HG02642 (cell line): ENCODE measurements around the gene CRABP2.

Source experiments
- ATAC-seq: cut with Tn5 transposase; IDR thresholded peaks from one replicate; pipeline ENCODE4 v1.9.1; 2021; ENCODE audit warnings: mild to moderate bottlenecking; ENCODE audit not compliant: unreplicated experiment, poor library complexity

Gene CRABP2

DNA sequence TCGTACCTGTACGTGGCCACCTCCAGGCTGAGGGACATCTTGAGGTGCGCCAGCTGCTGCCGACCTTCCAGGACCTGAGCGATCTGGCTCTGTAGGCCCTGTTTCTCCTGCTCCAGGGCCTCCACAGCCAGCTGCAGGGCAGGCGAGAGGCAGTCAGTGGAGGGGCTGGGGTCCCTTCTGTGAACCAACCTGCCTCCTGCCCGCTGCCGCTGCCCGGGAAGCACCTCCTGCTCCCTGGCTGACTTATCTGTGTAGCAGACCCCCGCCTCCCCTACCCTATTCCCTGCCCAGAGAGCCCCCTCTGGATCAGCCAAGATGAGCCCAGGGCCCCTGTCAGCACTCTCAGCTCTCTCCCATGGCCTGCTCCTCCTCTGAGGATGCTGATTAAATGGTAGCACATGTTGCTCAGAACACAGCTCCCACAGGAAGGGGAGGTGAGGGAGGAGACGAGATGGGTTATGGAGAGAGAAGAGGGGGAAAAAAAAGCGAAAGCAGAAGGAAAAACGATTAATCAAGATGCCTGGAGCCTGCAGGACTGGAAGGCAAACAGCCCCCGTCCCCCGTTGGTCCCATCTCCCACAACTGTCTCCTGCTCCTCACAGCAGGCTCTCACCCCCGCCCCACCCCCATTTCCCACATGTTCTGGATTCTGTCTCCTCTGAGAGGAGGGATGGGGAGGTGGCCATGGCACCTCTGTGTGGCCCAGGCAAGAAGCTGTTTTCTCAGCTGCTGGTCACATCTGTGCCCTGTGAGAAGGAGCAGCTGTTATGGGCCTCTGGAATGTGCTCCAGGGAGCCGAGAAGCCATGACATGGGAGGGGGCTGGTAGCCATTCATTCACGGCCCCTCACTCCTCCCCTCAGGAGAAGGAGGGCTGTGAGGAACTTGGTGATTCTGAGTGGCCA, 29.9 kb downstream of the CRABP2 start:
- no peak for ATAC-seq

DNA sequence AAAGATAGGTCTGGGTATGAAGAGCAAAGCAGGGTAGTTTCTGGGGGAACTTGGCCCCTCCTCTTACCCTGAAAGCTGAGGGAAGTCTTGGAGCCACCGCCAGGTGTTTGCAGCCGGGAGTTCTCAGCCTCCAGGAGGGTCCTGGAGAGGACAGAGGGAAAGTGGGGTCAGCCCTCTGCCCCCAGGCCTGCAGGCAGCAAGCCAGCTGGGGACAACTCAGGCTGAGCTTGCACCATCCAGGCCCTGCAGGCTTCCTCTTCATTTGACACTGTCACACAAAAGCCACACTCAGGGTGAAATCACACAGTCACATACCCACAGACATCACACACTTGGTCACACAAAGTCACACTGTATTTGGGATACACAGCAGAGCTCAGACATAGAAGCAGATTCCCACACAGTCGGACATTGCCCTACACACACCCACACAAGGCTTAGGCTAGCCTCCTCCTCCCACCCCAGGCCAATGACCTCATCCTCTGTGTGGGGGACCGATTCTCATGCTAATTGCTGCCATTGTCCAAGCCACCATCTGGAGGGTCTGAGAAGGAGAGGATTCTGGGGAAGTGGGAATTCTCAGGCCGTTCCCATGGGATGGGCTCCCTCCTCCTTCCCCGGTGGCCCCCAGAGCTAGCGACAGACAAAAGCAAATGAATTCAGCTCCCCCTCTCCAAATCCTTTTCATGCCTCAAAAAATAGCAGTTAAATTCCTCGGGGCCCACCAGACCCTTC, 31.8 kb downstream of the CRABP2 start:
- no peak for ATAC-seq

DNA sequence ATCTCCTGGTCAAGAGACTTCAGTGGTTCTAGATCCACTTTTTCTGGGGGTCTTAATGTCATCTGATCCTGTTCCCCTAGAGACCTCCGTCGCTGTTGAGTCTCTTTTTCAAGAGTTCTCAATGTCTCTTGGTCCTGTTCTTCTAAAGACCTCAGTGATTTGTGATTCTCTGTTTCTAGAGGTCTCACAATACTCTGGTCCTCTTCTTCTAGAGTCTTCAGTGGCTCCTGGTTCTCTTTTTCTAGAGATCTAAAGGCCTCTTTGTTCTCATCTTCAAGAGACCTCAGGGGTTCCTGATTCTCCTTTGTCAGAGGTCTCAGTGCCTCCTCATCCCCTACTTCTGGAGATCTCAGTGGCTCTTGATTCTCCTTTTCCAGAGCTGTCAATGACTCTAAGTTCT, 33.6 kb downstream of the CRABP2 start:
- no peak for ATAC-seq

DNA sequence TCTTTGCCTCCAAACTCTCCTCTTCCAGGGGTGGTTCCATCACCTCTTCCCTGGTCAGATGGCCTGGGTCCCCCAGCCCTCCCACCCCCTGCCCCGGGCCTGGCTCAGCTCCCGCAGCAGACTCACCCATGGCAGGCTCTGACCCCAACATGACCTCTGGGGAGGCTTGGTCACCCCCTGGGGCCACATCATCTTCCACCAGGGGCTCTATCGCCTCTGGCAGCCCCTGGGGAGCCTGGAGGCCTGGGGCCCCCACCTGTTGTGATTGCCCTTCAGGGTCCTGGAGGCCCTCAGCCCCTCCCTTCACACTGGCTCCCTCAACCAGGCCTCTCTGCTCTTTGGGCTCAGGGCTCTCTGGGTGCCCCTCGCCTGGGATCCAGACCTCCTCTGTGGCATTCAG, 34.6 kb downstream of the CRABP2 start:
- no peak for ATAC-seq

DNA sequence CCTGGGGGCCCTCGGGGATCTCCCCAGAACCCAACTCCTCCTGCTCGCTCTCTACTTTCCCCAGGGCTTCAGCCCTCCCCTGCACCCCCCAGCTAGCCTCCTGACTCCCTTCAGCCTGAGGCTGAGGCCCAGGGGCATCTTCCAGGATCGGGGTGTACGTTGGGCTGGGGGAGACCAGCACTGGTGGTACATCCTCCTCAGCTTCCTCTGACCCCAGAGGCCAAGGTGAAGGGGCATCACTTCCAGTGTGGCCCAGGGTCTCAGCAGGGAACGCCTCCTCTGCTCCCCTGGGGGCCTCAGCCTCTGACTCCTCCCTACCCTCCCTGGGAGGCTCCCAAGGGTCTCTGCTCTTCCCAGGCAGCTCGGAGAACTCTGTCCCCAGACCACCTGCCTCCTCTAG, 35.0 kb downstream of the CRABP2 start:
- ATAC-seq = no peak

DNA sequence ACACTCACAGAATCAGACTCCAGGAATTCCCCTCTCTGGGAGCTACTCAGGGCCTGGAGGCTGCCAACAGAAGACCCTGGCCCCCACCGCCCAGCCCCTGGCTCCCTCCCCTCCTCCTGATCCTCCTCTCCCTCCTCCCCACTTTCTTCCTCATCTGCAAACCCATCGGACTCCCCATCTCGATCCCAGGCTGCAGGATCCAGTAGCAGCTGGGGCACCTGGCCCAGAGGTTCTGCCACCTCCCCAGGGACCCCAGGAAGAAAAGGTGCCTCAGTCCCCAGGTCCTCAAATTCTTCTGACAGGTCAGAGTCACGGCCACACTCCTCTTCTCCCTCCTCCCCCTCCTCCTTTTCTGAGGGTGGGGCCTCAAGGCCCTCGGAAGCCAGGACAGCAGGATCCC, 35.6 kb downstream of the CRABP2 start:
- no peak for ATAC-seq

DNA sequence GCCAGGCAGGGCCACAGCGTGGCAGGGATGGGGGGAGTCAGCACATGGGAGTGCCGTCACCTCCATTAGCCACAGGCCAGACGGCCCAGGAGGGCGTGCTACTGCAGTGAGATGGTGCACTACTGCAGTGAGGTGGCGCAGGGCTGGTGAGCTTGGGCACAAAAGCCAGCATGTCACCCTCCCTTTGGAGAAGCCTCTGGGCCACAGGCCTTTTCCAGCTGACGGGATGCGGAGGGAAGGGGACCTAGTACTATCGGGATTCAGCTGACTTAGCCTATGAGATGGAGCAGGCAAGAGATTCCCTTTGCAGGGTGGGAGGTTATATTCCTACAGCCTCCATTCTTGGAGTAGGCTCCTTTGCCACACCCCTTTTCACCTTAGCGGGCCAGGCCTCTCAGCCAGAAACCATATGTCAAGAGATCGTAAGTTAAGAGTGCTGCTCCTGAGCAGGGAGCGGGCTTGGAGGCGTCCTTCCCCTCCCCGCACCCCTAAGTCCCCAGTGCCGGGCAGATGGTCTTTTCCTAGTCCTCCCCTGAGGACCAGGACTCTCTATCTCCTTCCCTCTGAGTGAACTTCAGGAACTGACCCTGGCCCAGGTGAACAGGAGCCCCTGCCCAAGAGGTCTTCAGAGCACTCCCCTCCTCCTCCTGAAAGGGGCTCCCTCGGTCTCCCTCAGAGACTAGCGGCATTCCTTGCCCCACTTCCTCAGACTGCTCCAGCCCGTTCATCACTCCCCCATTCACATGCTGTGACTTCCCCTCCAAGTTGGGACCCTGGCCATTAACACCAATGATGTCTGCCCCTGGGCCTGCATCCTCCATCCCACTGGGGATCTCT, 36.4 kb downstream of the CRABP2 start:
- ATAC-seq = no peak

DNA sequence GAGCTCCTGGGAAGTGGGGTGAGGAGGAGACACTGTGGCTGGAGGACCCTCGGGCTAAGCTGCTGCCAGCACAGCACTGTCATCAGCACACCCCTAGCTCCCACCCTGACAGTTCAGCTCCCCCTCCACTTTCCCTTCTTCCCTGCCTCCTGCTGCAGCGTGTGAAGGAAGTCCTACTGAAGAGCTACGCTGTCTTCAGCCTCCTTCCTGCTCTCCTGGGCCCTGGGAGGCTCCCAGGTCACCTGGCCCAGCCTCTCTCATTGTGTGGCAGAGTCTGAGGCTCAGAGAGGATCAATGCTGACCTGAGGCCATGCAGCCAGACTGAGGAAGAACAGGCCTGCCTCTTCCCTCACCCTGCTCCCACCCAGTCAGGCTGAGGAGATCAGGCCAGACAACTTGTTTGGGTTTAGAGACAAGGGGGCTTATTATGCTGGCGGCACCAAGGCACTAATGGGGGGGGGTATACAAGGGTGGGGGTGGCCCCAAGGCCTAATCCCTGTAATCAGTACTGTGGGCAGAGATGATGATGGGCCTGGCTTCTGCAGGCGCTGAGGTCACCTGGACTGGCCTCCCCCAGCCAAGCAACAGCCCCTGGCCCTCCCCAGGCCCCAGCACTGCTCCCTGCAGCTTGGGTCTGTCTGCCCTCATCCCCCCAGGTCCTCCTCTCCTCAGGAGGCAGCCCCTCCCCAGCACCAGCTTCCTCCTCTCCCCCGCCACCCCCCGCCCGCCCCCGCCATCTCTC, 37.2 kb downstream of the CRABP2 start:
- ATAC-seq = no peak

DNA sequence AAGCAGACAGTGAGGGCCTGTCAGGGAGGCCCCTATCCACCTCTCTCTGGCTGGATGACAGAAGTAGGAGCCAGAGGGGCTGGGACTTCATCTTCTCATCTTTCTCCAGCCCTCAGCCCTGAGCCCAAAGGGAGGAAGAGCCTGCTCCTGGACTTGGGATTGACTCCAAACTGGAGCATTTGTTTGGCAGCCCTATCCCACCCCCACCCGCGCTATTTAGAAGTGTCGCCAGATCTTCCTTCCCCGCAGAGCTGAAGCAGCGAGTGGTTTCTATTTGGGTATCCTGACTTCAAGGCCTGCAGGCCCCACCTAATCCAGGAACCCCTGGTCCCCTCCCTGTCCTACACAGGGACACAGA, 37.8 kb downstream of the CRABP2 start:
- no peak for ATAC-seq

DNA sequence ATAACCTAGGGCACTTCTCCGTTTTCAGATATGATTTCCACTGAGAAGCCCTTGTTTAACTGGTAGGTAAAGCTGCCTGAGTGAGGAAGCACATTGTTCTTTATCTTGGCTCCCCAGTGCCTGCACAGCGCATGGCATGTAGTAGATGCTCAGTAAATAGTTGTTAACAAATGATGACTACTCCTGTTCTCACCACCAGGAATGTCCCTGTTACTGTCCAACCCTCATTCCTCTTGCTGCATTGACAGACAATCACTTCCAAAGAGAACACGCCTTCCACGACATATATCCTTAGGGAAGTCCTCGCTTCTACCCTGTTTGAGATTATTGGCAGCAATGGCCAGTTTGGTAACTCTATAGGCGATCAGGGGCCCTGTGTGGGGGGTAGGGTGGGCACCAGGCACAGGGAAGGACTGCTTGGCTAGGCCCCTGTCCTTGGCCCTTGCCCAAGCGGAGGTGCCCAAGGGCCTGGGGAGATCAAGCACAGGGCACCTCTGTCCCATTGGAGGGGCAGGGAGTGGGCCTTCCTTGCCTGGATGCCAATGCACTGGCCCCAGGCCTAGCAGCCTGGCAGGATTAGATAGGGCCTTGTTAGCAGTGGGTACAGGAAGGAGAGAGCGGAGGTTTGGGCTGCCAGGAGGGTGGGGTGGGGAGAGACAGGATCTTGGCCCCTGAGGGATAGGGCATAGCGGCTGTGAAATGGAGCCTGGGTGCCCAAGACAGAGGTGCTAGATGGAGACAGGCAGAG, 38.3 kb downstream of the CRABP2 start:
- ATAC-seq = no peak

DNA sequence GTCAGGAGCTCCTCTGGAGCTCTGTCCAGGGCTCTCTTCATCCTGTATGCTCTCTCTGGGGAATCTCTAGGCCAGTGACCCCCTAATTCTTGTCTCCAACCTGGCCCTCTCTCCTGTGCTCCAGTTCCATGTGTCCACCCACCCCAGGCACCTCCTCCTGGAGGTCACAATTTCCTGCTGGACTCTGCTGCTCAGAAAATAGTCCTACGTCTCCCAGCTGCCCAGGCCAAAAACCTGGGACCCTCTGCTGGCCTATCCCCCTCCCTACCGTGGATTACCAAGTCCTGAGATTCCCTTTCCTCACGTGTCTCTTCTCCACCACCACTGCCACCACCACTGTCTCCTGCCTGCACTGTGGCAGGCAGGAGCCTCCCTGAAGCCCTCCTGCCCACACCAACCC, 39.8 kb downstream of the CRABP2 start:
- no peak for ATAC-seq

DNA sequence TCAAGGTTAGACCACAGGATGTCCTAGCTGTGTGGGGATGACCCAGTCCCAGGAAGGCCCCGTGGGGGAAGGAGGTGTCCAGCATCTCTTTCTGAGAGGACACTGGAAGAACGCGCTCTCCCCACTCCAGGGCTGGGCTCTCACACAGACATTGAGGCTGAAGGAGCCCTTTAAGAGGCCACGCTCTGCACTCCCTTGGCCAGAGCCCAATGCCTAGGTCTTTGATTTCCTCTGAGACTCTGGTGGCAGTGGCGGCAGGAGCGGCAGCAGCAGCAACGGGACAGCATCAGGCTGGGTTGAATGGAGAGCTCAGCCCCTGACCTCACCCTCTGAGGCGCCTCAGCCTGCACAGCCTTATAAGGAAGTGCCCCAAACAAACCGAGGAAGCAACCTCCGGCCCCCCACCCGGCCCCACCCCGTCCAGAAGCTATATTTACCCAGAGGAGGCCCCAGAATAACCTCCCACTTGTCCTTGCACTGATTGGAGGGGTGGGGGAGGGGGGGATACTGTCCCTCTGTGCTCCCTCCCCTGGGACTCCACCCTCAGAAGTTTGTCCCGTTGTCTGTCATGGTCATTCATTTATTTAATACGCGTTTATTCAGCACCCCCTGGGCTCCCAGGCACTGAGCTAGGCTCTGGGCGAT, 40.5 kb downstream of the CRABP2 start:
- ATAC-seq = no peak

DNA sequence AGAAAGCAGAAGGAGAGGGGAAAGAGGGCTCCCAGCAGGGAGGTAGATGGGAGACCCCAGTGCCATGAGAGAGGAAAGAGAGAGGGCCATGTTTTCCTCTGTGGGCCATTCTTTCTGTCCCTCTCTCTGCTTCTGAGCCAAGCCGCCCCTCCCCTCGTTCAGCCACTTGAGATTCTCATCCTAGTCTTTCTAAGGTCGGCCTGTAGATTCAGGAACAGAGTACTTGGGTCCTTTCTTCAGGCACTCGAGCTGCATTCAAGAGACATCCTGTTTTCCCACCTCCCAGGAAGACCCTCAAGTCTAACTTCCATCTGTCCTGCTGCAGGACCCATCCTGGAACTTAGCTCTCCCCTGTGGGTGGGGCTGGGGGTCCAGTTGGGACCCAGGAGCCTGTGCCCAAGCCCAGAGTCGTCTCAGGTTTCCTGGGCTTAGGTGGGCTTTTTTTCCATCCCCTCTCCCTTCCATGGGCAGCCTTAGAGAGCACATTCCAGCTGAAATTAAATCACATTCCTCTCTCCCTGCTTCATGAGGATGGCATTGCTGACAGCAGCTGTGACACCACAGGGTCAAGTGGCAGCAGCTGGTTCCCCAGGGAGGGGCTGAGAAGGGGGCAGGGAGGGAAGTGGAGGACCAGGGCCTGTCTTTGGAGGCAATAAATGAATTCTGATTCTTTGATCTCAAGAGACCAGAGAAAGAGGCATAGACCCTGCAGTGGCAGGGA, 41.2 kb downstream of the CRABP2 start:
- ATAC-seq = no peak

DNA sequence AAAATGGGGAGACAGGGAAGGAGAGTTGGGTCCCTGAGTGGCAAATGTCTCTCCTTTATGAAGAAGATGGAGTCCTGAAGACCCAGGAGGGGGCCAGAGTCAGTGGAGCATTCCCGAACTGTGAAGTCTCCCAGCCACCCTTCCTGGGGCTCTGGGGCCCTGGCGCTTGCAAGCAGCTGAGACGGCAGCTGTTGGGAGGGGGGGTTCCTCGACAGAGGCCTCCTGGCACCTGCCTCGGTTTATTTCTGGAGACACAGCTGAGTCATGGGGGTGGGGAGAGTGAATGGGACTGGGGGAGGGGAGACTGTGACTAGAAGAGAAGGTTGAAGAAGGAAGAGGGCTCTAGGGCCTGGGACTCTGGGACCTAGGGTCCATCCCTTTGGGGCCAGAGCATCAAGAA, 42.2 kb downstream of the CRABP2 start:
- no peak for ATAC-seq

DNA sequence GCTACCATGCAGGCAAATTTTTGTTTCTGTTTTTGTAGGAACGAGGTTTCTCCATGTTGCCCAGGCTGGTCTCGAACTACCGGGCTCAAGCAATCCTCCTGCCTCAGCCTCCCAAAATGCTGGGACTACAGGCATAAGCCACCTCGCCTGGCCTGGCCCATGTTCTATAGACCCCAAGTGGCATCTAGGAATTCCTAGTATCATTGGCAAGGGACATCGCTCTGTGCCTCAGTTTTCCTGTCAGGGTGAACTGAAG, 42.7 kb downstream of the CRABP2 start:
- ATAC-seq = no peak

DNA sequence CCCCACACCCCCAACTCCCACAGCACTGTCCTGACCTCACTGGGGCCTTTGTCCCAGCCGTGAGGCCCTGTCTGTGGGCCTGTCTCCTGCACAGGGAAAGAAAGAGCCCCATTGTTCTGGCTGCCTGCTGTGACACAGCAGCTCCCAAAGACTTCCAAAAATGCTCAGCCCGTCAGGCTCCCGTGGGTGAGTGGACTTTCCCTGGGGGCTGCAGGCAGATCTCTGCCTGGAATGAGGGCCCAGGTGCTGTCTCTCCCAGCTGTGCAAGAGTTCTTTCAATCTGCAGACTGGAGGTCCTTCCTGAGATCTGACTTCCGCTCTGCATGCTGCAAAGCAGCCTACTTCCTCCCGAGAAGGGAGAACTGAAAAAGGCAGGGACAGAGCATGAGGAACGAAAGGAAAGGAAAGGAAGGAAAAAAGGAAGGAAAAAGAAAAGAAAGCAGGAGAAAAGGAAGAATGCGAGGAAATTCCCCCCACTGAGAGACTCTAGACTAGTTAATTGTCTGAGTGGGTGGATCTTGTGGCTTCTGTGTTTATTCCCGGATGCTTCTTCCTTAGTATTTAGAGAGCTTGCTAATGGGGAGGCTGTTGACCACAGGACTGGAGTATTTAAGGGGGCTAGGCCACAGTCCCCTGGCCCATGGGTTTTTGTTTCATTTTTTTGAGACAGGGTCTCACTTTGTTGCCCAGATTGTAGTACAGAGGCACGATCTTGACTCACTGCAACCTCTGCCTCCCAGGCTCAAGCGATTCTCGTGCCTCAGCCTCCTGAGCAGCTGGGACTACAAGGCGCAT, 43.2 kb downstream of the CRABP2 start:
- no peak for ATAC-seq

DNA sequence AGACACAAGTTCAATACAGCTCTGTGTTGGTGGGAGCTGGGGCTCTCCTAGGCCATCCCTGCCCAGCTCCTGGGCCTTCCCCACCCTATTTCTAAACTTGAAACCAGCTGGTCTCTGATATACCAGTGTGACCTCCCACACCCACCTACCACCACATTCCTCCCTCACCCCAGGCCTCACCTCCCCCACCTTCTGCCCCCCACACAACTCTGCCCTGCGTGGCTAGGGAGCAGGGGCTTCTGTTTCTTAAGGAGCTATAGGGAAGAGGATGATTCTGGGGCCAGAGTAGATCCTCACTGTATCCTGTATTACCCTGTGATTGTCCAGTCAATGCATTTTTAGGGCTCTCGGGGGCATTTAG, 44.7 kb downstream of the CRABP2 start:
- no peak for ATAC-seq
